C4-2B (cell line): Measurements from ENCODE around the gene SP5.
"Not testable (repeated sequence)": the region's sequence is repeated elsewhere in the genome, so short reads cannot be mapped to it uniquely, and the experiment has no call there.

Experiments
- H3K27ac ChIP-seq: fragments of 450-650 bp; 2 replicates; pipeline ENCODE4 v1.5.1; 2017
- CTCF ChIP-seq: fragments of 450-650 bp; conservative IDR thresholded peaks from 2 replicates; pipeline ENCODE4 v1.5.1; 2017; ENCODE audit warnings: mild to moderate bottlenecking
- ZFX ChIP-seq: fragments of 450-650 bp; IDR thresholded peaks from 2 replicates; pipeline ENCODE4 v1.6.1; 2017

The SP5 gene

GRCh38 chr2:170742000-170742399 lies 26.9 kb downstream of the SP5 start:
- TF ChIP-seq ZFX (no peak), CTCF (no peak)
- no peak overlapping the region for H3K27ac ChIP-seq

- no peak for TF ChIP-seq CTCF
- no peak for TF ChIP-seq ZFX
- no peak overlapping the region for H3K27ac ChIP-seq
These were observed 27.9 kb downstream of the SP5 start for GRCh38 chr2:170742896-170743529.

GRCh38 chr2:170743530-170744239 lies 28.5 kb downstream of the SP5 start:
- TF ChIP-seq ZFX (no peak), CTCF (no peak)
- no peak overlapping the region for H3K27ac ChIP-seq

GRCh38 chr2:170744248-170745002 lies 29.3 kb downstream of the SP5 start:
- TF ChIP-seq ZFX (no peak), CTCF (no peak)
- H3K27ac ChIP-seq, result no peak overlapping the region

GRCh38 chr2:170745305-170745704 lies 30.2 kb downstream of the SP5 start:
- no peak overlapping the region for H3K27ac ChIP-seq
- no peak for TF ChIP-seq CTCF
- no peak for TF ChIP-seq ZFX

- TF ChIP-seq ZFX, result no peak
- no peak for TF ChIP-seq CTCF
- no peak overlapping the region for H3K27ac ChIP-seq
These were observed 32.8 kb downstream of the SP5 start for GRCh38 chr2:170747921-170748320.

GRCh38 chr2:170751555-170751954 lies 36.4 kb downstream of the SP5 start:
- H3K27ac ChIP-seq, result not testable (repeated sequence)
